NB4 (cell line): ENCODE data around the gene HSPG2.

ENCODE experiments used
- DNase-seq: peaks from one replicate; pipeline ENCODE4 v3.0.0; 2010; ENCODE audit warnings: low read depth
- H3K4me3 ChIP-seq: one replicate; pipeline ENCODE4 v1.5.1; 2011; ENCODE audit warnings: mild to moderate bottlenecking, low read depth, low read length, moderate library complexity
- CTCF ChIP-seq: IDR thresholded peaks from one replicate; pipeline ENCODE4 v1.5.1; 2012; ENCODE audit warnings: low read depth, low read length
- MAX ChIP-seq: IDR thresholded peaks from 2 replicates; pipeline ENCODE4 v1.6.1; 2011; ENCODE audit warnings: low read depth, low read length
- MYC ChIP-seq: IDR thresholded peaks from 2 replicates; pipeline ENCODE4 v1.6.1; 2011; ENCODE audit warnings: low read depth, low read length
- POLR2A ChIP-seq: IDR thresholded peaks from 2 replicates; pipeline ENCODE4 v1.6.1; 2011; ENCODE audit warnings: mild to moderate bottlenecking; ENCODE audit not compliant: insufficient read length; ENCODE audit errors: extremely low read depth

The HSPG2 gene

GRCh38 chr1:21902026-21903012 is 34.8 kb downstream of the HSPG2 start:
- TF ChIP-seq CTCF (no peak), MAX (no peak), MYC (no peak), POLR2A (no peak)
- DNase-seq: no peak
- no peak overlapping the region for H3K4me3 ChIP-seq

GRCh38 chr1:21901473-21901847 is 35.6 kb downstream of the HSPG2 start:
- no peak for DNase-seq
- H3K4me3 ChIP-seq: no peak overlapping the region
- no peak for TF ChIP-seq MYC
- no peak for TF ChIP-seq CTCF
- TF ChIP-seq POLR2A: no peak
- no peak for TF ChIP-seq MAX

GRCh38 chr1:21900766-21901472 is 36.2 kb downstream of the HSPG2 start:
- no peak overlapping the region for H3K4me3 ChIP-seq
- DNase-seq: no peak
- TF ChIP-seq MYC: no peak
- TF ChIP-seq CTCF: no peak
- no peak for TF ChIP-seq MAX
- no peak for TF ChIP-seq POLR2A

GRCh38 chr1:21899987-21900386 is 37.1 kb downstream of the HSPG2 start:
- TF ChIP-seq MAX: no peak
- no peak for TF ChIP-seq POLR2A
- TF ChIP-seq MYC: no peak
- no peak for TF ChIP-seq CTCF
- no peak overlapping the region for H3K4me3 ChIP-seq
- no peak for DNase-seq

- no peak overlapping the region for H3K4me3 ChIP-seq
- TF ChIP-seq MAX (no peak), POLR2A (no peak), CTCF (no peak), MYC (no peak)
- no peak for DNase-seq
These were observed 37.8 kb downstream of the HSPG2 start for GRCh38 chr1:21899267-21899810.
